Mucosa of descending colon (tissue), 3 donors: ENCODE measurements around the gene TRAIP. TPM values are rescaled to one million over a fixed set of nuclear protein-coding genes. Genes with fewer than 3 reads are reported as not detected.

Experiments
- ATAC-seq: fragments of 200-7000 bp; cut with Tn5 transposase; one replicate; pipeline ENCODE4 v1.9.1; 2020; ENCODE audit warnings: mild to moderate bottlenecking, moderate library complexity
- DNase-seq, 3 donors: peaks; one replicate each; pipeline ENCODE4 v3.0.0-alpha.2; 2020
- H3K36me3 ChIP-seq: fragments of 200-600 bp; one replicate; pipeline ENCODE4 v1.8.0; 2021; ENCODE audit warnings: low read depth, mild to moderate bottlenecking
- H3K4me1 ChIP-seq: fragments of 200-600 bp; one replicate; pipeline ENCODE4 v1.8.0; 2021; ENCODE audit warnings: low read depth, mild to moderate bottlenecking
- H3K4me3 ChIP-seq: fragments of 200-600 bp; one replicate; pipeline ENCODE4 v1.8.0; 2021; ENCODE audit warnings: mild to moderate bottlenecking
- H3K9me3 ChIP-seq: fragments of 200-600 bp; one replicate; pipeline ENCODE4 v1.8.0; 2021; ENCODE audit warnings: mild to moderate bottlenecking
- CTCF ChIP-seq: fragments of 200-600 bp; IDR thresholded peaks from one replicate; pipeline ENCODE4 v1.8.0; 2022; ENCODE audit warnings: antibody characterized with exemption, mild to moderate bottlenecking
- intact Hi-C, 2 donors: fragments of 100-400 bp; cut with DNase I in 1 of 2; cut with micrococcal nuclease in 1 of 2; formaldehyde crosslinking; loops; one replicate each; pipeline versions ENCODE4 v1.11.0 to v1.11.1; 2022; cut with DNase I, micrococcal nuclease
- total RNA-seq, 3 donors: library from RNA; stranded (reverse); fragmentation: NEBNext Ultra II Directional in 2 of 3; extraction: Animal tissue kit (Norgen Biotek cat#: 25700) in 2 of 3; gene quantifications; one replicate each; pipeline versions ENCODE4 v1.2.1 to v1.2.4, GENCODE V29; 2021 to 2023
- donor health status: DM: no; HTN: no; CAD: no; lungs with moderate emphysema.
- donor health status: DM: no; HTN: no; CAD: no.
- donor health status: DM: no; HTN: yes; CAD: no.

TRAIP gene
- total RNA-seq, 3 donors from 2014 or later, result 2.6 to 5.4 (median 4.0) TPM

GRCh38 chr3:49873623-49874022 lies 17.3 kb upstream of the TRAIP start:
- Histone ChIP-seq H3K36me3 (no peaks in the 10 kb centered on the region), H3K4me3 (no peak overlapping the region), H3K9me3 (no peaks in the 10 kb centered on the region), H3K4me1 (peaks cover 27% of the 10 kb centered on the region)
- DNase-seq, result peak; percentile 75 to 85 (median 80)
- TF ChIP-seq CTCF, result no peak
- peak; percentile 87 for ATAC-seq
- intact Hi-C loops, result no loop called here

GRCh38 chr3:49872801-49873281 lies 16.5 kb upstream of the TRAIP start:
- H3K4me1 ChIP-seq, result peaks cover 27% of the 10 kb centered on the region
- no peaks in the 10 kb centered on the region for H3K36me3 ChIP-seq
- H3K4me3 ChIP-seq, result no peak overlapping the region
- intact Hi-C loops, result no loop called here
- no peaks in the 10 kb centered on the region for H3K9me3 ChIP-seq
- ATAC-seq, result peak; percentile 43
- no peak for TF ChIP-seq CTCF
- no peak for DNase-seq

- no peak for TF ChIP-seq CTCF
- no peaks in the 10 kb centered on the region for H3K36me3 ChIP-seq
- no peaks in the 10 kb centered on the region for H3K9me3 ChIP-seq
- ATAC-seq (no peak), DNase-seq (no peak)
- intact Hi-C loops, result no loop called here
- peaks cover 27% of the 10 kb centered on the region for H3K4me1 ChIP-seq
- H3K4me3 ChIP-seq, result no peak overlapping the region
These were observed 15.3 kb upstream of the TRAIP start for GRCh38 chr3:49871531-49872153.

- peak; percentile 16 for ATAC-seq
- Histone ChIP-seq H3K4me3 (no peak within 1 kb of the TSS), H3K9me3 (no peaks in the 10 kb centered on the region), H3K4me1 (peaks cover 27% of the 10 kb centered on the region), H3K36me3 (no peaks in the 10 kb centered on the region)
- TF ChIP-seq CTCF, result no peak
- intact Hi-C loops, result no loop called here
- DNase-seq, result peak in 1 of 3 donors; percentile 42
These were observed 13.3 kb upstream of the TRAIP start, which contains the start of gene CAMKV for GRCh38 chr3:49869525-49870126. TSS of gene CAMKV (minus strand) at chr3:49869906. CDS start at chr3:49862388, 7,518 bp downstream.

- Histone ChIP-seq H3K9me3 (no peaks in the 10 kb centered on the region), H3K4me1 (peaks cover 22% of the 10 kb centered on the region), H3K36me3 (no peaks in the 10 kb centered on the region), H3K4me3 (no peak overlapping the region)
- ATAC-seq, result no peak
- intact Hi-C loops, result no loop called here
- no peak for TF ChIP-seq CTCF
- DNase-seq, result no peak
These were observed 12.6 kb upstream of the TRAIP start for GRCh38 chr3:49868862-49869466.
